ENCODE data around the gene GRAMD1C. TPM values are rescaled to one million over a fixed set of nuclear protein-coding genes. Genes with fewer than 3 reads are reported as not detected.
A peak's percentile ranks its signal among the peaks of the same experiment; 100 is the strongest.

The GRAMD1C gene
- total and polyA plus RNA-seq, 2 donors (not counting 1 experiment from before 2014, with no cell fraction given) = 0.82 to 7.8 TPM

DNA sequence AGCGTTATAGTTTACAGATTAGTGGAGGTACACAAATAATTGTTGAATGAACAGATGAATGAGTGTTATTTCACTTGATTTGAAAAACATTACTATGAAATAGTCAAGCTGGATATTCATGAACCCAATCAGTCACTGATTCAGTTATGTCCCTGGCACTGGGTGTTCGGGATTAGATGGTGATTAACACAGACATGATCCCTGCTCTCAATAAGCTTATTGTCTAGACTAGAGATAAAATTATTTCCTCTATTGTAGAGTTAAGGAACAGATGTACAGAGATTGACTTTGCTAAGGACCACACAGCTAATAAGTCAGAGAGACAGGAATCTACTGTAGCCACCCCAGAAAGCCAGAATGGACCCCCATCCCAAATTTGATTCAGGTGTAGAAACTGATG, 963 bp downstream of the GRAMD1C start:
- no peaks in the 10 kb centered on the region for H4K20me1 ChIP-seq (ENCODE audit: control insufficient read depth, extremely low read depth, insufficient read depth, low read length)
- H3K27ac ChIP-seq (ENCODE audit: insufficient read depth, low read length) = no peak overlapping the region
- H3K36me3 ChIP-seq (ENCODE audit: control insufficient read depth, insufficient read depth, low read length) = no peaks in the 10 kb centered on the region
- H3K9ac ChIP-seq (ENCODE audit: insufficient read depth, low read length) = no peak overlapping the region
- H3K4me2 ChIP-seq (ENCODE audit: extremely low read depth, insufficient read depth, low read length) = peak overlapping the region; percentile 83
- H3K79me2 ChIP-seq (ENCODE audit: control insufficient read depth, insufficient read depth, low read length) = no peaks in the 10 kb centered on the region
- peak overlapping the region; percentile 63 to 84 (median 71) for H3K4me3 ChIP-seq (replicated peaks in 1 of 4; ENCODE audit: control extremely low read depth in 1 of 4, insufficient read depth in 1 of 4, low read depth in 3 of 4, low read length in 4 of 4)
- TF ChIP-seq, protein P1, sequence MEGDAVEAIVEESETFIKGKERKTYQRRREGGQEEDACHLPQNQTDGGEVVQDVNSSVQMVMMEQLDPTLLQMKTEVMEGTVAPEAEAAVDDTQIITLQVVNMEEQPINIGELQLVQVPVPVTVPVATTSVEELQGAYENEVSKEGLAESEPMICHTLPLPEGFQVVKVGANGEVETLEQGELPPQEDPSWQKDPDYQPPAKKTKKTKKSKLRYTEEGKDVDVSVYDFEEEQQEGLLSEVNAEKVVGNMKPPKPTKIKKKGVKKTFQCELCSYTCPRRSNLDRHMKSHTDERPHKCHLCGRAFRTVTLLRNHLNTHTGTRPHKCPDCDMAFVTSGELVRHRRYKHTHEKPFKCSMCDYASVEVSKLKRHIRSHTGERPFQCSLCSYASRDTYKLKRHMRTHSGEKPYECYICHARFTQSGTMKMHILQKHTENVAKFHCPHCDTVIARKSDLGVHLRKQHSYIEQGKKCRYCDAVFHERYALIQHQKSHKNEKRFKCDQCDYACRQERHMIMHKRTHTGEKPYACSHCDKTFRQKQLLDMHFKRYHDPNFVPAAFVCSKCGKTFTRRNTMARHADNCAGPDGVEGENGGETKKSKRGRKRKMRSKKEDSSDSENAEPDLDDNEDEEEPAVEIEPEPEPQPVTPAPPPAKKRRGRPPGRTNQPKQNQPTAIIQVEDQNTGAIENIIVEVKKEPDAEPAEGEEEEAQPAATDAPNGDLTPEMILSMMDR (conservative IDR thresholded peaks at IDR 0.05 in 1 of 2, IDR thresholded peaks at IDR 0.05 in 1 of 2; ENCODE audit: low read depth in 1 of 2, low read length in 2 of 2) = no peak
- no peak for TF ChIP-seq EZH2 (IDR thresholded peaks at IDR 0.05; ENCODE audit: low read length, missing control alignments)
- H3K4me1 ChIP-seq (ENCODE audit: control insufficient read depth, extremely low read depth, insufficient read depth, low read length) = no peaks in the 10 kb centered on the region
- H3K27me3 ChIP-seq (ENCODE audit: control insufficient read depth, insufficient read depth, low read length) = no peaks in the 10 kb centered on the region
- H2AFZ ChIP-seq (ENCODE audit: low read length) = peak overlapping the region; percentile 19
- H3K9me3 ChIP-seq (ENCODE audit: control insufficient read depth, insufficient read depth, low read depth, low read length) = no peaks in the 10 kb centered on the region
- DNase-seq (ENCODE audit: low read depth in 2 of 2) = no peak

DNA sequence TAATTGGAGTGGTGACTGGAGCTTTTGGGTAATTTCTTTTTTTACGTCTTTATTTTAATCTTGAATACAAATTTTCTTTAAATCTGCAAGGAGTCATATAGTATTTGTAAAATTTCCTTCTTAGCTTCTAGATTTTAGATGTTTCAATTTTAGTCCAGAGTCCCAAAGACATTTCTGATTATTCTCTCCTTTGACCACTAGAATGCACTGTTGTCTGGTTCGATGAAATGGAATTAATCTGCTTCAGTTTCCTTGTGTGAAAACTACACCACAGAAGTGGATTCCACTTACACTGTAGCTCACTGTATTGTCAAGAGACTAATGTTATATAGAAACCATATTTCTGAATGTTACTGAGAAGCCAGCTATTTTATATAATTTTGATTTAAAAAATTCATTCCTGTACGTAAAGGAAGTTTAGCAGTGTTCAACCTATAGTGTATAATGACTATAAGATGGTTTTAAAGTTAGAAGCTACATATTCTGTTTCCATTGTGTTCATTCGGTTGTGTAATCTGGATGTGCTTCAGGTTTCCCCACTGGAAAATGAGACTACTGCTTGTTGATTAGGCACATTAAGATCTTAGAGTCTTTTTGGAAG, 6.1 kb downstream of the GRAMD1C start:
- Histone ChIP-seq H3K9ac (ENCODE audit: insufficient read depth, low read length) (no peak overlapping the region), H3K4me2 (ENCODE audit: extremely low read depth, insufficient read depth, low read length) (no peak overlapping the region), H3K27me3 (ENCODE audit: control insufficient read depth, insufficient read depth, low read length) (no peaks in the 10 kb centered on the region), H3K4me1 (ENCODE audit: control insufficient read depth, extremely low read depth, insufficient read depth, low read length) (no peaks in the 10 kb centered on the region), H3K27ac (ENCODE audit: insufficient read depth, low read length) (no peak overlapping the region), H2AFZ (ENCODE audit: low read length) (no peak overlapping the region), H3K9me3 (ENCODE audit: control insufficient read depth, insufficient read depth, low read depth, low read length) (no peaks in the 10 kb centered on the region), H3K4me3 (replicated peaks in 1 of 4; ENCODE audit: control extremely low read depth in 1 of 4, insufficient read depth in 1 of 4, low read depth in 3 of 4, low read length in 4 of 4) (no peak overlapping the region), H3K79me2 (ENCODE audit: control insufficient read depth, insufficient read depth, low read length) (no peaks in the 10 kb centered on the region), H3K36me3 (ENCODE audit: control insufficient read depth, insufficient read depth, low read length) (no peaks in the 10 kb centered on the region), H4K20me1 (ENCODE audit: control insufficient read depth, extremely low read depth, insufficient read depth, low read length) (no peaks in the 10 kb centered on the region)
- TF ChIP-seq, protein P1 (conservative IDR thresholded peaks at IDR 0.05 in 1 of 2, IDR thresholded peaks at IDR 0.05 in 1 of 2; ENCODE audit: low read depth in 1 of 2, low read length in 2 of 2) = peak; percentile 40 to 62
- no peak for TF ChIP-seq EZH2 (IDR thresholded peaks at IDR 0.05; ENCODE audit: low read length, missing control alignments)
- DNase-seq (ENCODE audit: low read depth in 2 of 2) = peak; percentile 34 to 51

DNA sequence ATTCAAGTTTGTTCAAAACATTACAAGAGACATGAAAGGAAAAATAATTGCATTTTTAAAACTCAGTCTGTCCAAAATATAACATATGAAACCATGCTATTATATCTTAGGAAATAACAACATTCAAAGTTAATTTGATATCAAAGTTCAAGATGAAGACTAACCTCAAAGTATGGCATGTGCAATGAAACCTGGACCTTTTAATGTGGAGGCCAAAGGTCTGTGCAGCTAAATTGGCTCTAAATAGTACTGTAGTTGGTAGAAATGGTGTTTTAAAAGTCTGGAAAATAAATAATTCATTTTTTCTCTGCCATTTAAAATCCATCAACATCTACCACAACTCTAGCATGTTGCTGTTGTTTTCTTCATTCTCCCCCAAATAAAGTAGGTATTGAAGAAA, 8.7 kb downstream of the GRAMD1C start:
- no peak overlapping the region for H3K9ac ChIP-seq (ENCODE audit: insufficient read depth, low read length)
- no peak for DNase-seq (ENCODE audit: low read depth in 2 of 2)
- H2AFZ ChIP-seq (ENCODE audit: low read length) = no peak overlapping the region
- no peaks in the 10 kb centered on the region for H3K79me2 ChIP-seq (ENCODE audit: control insufficient read depth, insufficient read depth, low read length)
- TF ChIP-seq EZH2 (IDR thresholded peaks at IDR 0.05; ENCODE audit: low read length, missing control alignments) = no peak
- TF ChIP-seq, protein P1 (conservative IDR thresholded peaks at IDR 0.05 in 1 of 2, IDR thresholded peaks at IDR 0.05 in 1 of 2; ENCODE audit: low read depth in 1 of 2, low read length in 2 of 2) = no peak
- no peak overlapping the region for H3K4me2 ChIP-seq (ENCODE audit: extremely low read depth, insufficient read depth, low read length)
- H3K4me1 ChIP-seq (ENCODE audit: control insufficient read depth, extremely low read depth, insufficient read depth, low read length) = no peaks in the 10 kb centered on the region
- no peaks in the 10 kb centered on the region for H3K9me3 ChIP-seq (ENCODE audit: control insufficient read depth, insufficient read depth, low read depth, low read length)
- no peak overlapping the region for H3K27ac ChIP-seq (ENCODE audit: insufficient read depth, low read length)
- H3K27me3 ChIP-seq (ENCODE audit: control insufficient read depth, insufficient read depth, low read length) = no peaks in the 10 kb centered on the region
- no peaks in the 10 kb centered on the region for H3K36me3 ChIP-seq (ENCODE audit: control insufficient read depth, insufficient read depth, low read length)
- H3K4me3 ChIP-seq (replicated peaks in 1 of 4; ENCODE audit: control extremely low read depth in 1 of 4, insufficient read depth in 1 of 4, low read depth in 3 of 4, low read length in 4 of 4) = no peak overlapping the region
- H4K20me1 ChIP-seq (ENCODE audit: control insufficient read depth, extremely low read depth, insufficient read depth, low read length) = no peaks in the 10 kb centered on the region
